DOHH2 (cell line): ENCODE measurements around the gene ELF5.

Source experiments
- H3F3A ChIP-seq: fragments of 200-600 bp; sonication (generic), shearing (Covaris generic); 2 replicates; pipeline ENCODE4 v1.6.0; 2016; ENCODE audit warnings: antibody characterized with exemption, mild to moderate bottlenecking; ENCODE audit not compliant: control insufficient read depth, insufficient read depth
- H3K27ac ChIP-seq: fragments of 200-600 bp; sonication (generic); 2 replicates; pipeline ENCODE4 v1.5.1; 2014; ENCODE audit warnings: low read depth, mild to moderate bottlenecking, low read length, moderate library complexity
- H3K27me3 ChIP-seq: fragments of 200-600 bp; sonication (generic); 2 replicates; pipeline ENCODE4 v1.6.1; 2014; ENCODE audit warnings: mild to moderate bottlenecking, low read length, mixed read lengths; ENCODE audit not compliant: control insufficient read depth
- H3K36me3 ChIP-seq: fragments of 200-600 bp; sonication (generic); 2 replicates; pipeline ENCODE4 v1.6.1; 2014; ENCODE audit warnings: mild to moderate bottlenecking, low read length, moderate library complexity, mixed read lengths; ENCODE audit not compliant: control insufficient read depth
- H3K4me1 ChIP-seq: fragments of 200-600 bp; sonication (generic); 2 replicates; pipeline ENCODE4 v1.6.1; 2014; ENCODE audit warnings: mild to moderate bottlenecking, low read length, mixed read lengths; ENCODE audit not compliant: control insufficient read depth
- H3K4me2 ChIP-seq: fragments of 200-600 bp; sonication (generic); 2 replicates; pipeline ENCODE4 v1.6.0; 2014; ENCODE audit warnings: mild to moderate bottlenecking, low read length, moderate library complexity
- H3K4me3 ChIP-seq: fragments of 200-600 bp; sonication (generic); 2 replicates; pipeline ENCODE4 v1.5.1; 2014; ENCODE audit warnings: mild to moderate bottlenecking, low read length, mixed read lengths
- H3K79me2 ChIP-seq: fragments of 200-600 bp; sonication (generic); 2 replicates; pipeline ENCODE4 v1.6.1; 2014; ENCODE audit warnings: mild to moderate bottlenecking, low read length, mixed read lengths; ENCODE audit not compliant: control insufficient read depth
- H3K9me2 ChIP-seq: fragments of 200-600 bp; sonication (generic); replicated peaks from 2 replicates; pipeline ENCODE4 v1.6.1; 2014; ENCODE audit warnings: mild to moderate bottlenecking, low read length, mixed read lengths; ENCODE audit not compliant: control insufficient read depth
- H3K9me3 ChIP-seq: fragments of 200-600 bp; sonication (generic); 2 replicates; pipeline ENCODE4 v1.6.1; 2014; ENCODE audit warnings: antibody characterized with exemption, low read length, mixed read lengths; ENCODE audit not compliant: control insufficient read depth, insufficient read depth
- H4K20me1 ChIP-seq: fragments of 200-600 bp; sonication (generic); 2 replicates; pipeline ENCODE4 v1.6.0; 2014; ENCODE audit warnings: low read depth, mild to moderate bottlenecking, antibody characterized with exemption, low read length, moderate library complexity; ENCODE audit not compliant: control insufficient read depth, insufficient read depth
- EZH2phosphoT487 ChIP-seq: fragments of 200-600 bp; sonication (generic); IDR thresholded peaks from 2 replicates; pipeline ENCODE4 v1.6.1; 2017; ENCODE audit warnings: borderline replicate concordance, mild to moderate bottlenecking, antibody characterized with exemption, low read length, moderate library complexity, mixed read lengths
- TF ChIP-seq, protein P1 (sequence below): fragments of 200-600 bp; sonication (generic); IDR thresholded peaks from one replicate; pipeline ENCODE4 v1.5.1; 2014; ENCODE audit warnings: antibody characterized with exemption, mild to moderate bottlenecking, low read depth, low read length; ENCODE audit not compliant: poor library complexity, severe bottlenecking

ELF5 gene

GRCh38 chr11:34439610-34440198 is 73.9 kb downstream of the ELF5 start:
- Histone ChIP-seq H3K36me3 (0 out of 2 replicates have a peak, but pooled peaks cover 3% of the 10 kb centered on the region), H3K79me2 (peaks cover 14% of the 10 kb centered on the region), H3K4me2 (peak overlapping the region; percentile 80), H3K27me3 (no peaks in the 10 kb centered on the region), H3K27ac (peak overlapping the region; percentile 57), H3F3A (no peaks in the 10 kb centered on the region), H3K4me1 (peaks cover 24% of the 10 kb centered on the region), H3K9me3 (no peaks in the 10 kb centered on the region), H4K20me1 (no peaks in the 10 kb centered on the region), H3K4me3 (peak overlapping the region; percentile 81), H3K9me2 (no peaks in the 10 kb centered on the region)
- TF ChIP-seq, protein P1, sequence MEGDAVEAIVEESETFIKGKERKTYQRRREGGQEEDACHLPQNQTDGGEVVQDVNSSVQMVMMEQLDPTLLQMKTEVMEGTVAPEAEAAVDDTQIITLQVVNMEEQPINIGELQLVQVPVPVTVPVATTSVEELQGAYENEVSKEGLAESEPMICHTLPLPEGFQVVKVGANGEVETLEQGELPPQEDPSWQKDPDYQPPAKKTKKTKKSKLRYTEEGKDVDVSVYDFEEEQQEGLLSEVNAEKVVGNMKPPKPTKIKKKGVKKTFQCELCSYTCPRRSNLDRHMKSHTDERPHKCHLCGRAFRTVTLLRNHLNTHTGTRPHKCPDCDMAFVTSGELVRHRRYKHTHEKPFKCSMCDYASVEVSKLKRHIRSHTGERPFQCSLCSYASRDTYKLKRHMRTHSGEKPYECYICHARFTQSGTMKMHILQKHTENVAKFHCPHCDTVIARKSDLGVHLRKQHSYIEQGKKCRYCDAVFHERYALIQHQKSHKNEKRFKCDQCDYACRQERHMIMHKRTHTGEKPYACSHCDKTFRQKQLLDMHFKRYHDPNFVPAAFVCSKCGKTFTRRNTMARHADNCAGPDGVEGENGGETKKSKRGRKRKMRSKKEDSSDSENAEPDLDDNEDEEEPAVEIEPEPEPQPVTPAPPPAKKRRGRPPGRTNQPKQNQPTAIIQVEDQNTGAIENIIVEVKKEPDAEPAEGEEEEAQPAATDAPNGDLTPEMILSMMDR = no peak
- TF ChIP-seq EZH2phosphoT487 = no peak

GRCh38 chr11:34438529-34439507 is 74.8 kb downstream of the ELF5 start, which contains the start of gene CAT:
Gene CAT, plus strand, starts transcription at chr11:34438934. Its CDS starts 80 bp downstream, at chr11:34439014.
- Histone ChIP-seq H3K4me3 (peak within 1 kb of the TSS; percentile 81), H3K27ac (peak within 1 kb of the TSS; percentile 57), H3K27me3 (no peaks in the 10 kb centered on the region), H3F3A (no peaks in the 10 kb centered on the region), H3K9me2 (no peaks in the 10 kb centered on the region), H3K4me1 (peaks cover 17% of the 10 kb centered on the region), H4K20me1 (no peaks in the 10 kb centered on the region), H3K4me2 (peak within 1 kb of the TSS; percentile 80), H3K79me2 (peaks cover 14% of the 10 kb centered on the region), H3K36me3 (0 out of 2 replicates have a peak, but pooled peaks cover 3% of the 10 kb centered on the region), H3K9me3 (no peaks in the 10 kb centered on the region)
- TF ChIP-seq, protein P1 = no peak
- TF ChIP-seq EZH2phosphoT487 = no peak

DNA sequence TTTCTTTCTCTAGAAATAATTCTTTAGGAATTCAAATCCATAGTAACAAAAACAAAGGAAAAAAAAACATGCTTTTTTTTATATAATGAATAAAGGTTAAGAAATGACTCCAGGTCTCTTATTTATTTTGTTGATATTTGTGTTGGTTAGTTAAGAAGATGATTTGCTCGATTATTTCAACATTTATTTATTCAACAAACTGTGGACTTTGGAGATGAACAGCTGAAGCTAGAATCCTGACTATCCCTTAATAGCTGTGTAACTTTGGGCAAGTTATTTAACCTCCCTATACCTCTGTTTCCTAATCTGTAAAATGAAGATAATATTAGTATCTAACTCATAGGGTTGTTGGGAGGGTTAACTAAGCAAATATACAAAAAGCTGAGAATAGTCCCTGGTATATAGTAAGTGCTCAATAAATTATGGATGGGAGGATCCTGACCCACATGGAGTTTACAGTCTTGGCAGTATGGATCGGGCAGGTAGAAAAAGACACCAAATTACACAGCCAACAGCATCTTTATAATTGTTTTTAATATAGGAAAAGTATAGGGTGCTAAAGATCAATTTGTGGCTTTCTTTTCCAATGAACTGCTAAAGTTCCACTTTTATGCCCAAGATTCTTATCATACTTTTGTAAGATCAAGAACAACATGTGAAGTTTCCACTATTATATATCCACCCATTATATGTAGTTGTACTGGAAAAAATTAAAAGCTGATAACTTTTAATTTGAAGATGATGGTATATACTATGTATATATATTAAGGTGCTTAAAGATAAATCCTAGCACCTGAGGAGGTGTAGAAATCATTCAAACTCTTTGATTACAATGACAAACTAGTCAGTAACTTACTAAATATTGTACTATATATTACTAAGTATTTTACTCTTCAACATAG is 76.1 kb downstream of the ELF5 start:
- peaks cover 14% of the 10 kb centered on the region for H3K79me2 ChIP-seq
- no peaks in the 10 kb centered on the region for H3K27me3 ChIP-seq
- no peak overlapping the region for H3K27ac ChIP-seq
- peak overlapping the region; percentile 81 for H3K4me3 ChIP-seq
- H3K4me1 ChIP-seq = peaks cover 8% of the 10 kb centered on the region
- H3F3A ChIP-seq = no peaks in the 10 kb centered on the region
- H4K20me1 ChIP-seq = no peaks in the 10 kb centered on the region
- no peak for TF ChIP-seq EZH2phosphoT487
- TF ChIP-seq, protein P1 = no peak
- no peaks in the 10 kb centered on the region for H3K9me2 ChIP-seq
- 0 out of 2 replicates have a peak, but pooled peaks cover 3% of the 10 kb centered on the region for H3K36me3 ChIP-seq
- H3K9me3 ChIP-seq = no peaks in the 10 kb centered on the region
- H3K4me2 ChIP-seq = peak overlapping the region; percentile 80
